T-helper 2 cell treated with Interferon-gamma antibody and Interleukin-4, amounts not matched to agents 100 ng/mL and 5 ng/mL, for 36 hours (primary cell): Measurements from ENCODE around the gene NUS1. TPM values are rescaled to one million over a fixed set of nuclear protein-coding genes. Genes with fewer than 3 reads are reported as not detected.
"Not testable (repeated sequence)": the region's sequence is repeated elsewhere in the genome, so short reads cannot be mapped to it uniquely, and the experiment has no call there.

Experiments
- intact Hi-C: fragments of 100-400 bp; cut with micrococcal nuclease; formaldehyde crosslinking; loops from one replicate; pipeline ENCODE4 v1.15.1; 2023
- total RNA-seq: library from RNA; stranded (reverse); gene quantifications from 2 replicates; pipeline ENCODE4 v1.2.3, GENCODE V29; 2022

The NUS1 gene
- 35.6 and 36.7 TPM in 2 replicates for total RNA-seq

DNA sequence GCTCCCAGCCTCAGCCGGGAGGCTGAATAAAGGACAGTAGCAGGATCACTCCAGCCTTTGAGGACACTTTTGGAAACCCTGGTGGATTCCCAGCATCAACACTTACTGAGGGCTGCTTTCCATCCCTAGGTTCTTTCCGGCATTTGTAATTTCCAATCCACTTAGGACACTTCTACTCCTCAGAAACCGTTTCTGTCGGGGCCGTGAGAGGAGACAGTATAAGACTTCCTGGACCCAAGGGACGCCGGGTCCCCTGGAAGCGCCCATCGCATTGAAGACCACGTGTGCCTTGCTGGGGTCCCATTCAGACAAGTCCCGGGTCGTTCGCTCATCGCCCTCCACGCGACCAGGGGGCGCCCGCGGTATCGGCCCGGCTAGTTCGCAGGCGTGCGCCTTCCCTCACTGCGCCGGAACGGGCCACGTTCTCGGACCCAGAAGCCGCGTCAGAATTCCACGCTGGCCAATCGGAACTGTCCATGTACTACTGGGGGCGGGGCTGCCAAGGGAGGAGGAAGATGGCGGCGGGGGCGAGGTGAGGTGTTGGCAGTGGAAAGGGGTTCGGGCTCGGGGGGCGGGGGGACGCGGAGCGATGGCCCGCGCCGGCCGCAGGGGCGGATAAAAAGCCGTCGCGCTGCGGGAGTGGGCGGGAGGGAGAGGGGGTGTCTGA lies at the start of gene NUS1:
TSS of gene NUS1 (plus strand) at position 479 of the 667 bp plus-strand sequence. CDS start 202 bp downstream, outside the sequence.
- intact Hi-C loops: loop anchor here (1.0 to 10.0 kb wide), 8 partner anchors 73 to 1570 kb away; partner anchors contain the start of genes ASF1A, DCBLD1, GOPC and MCM9

GRCh38 chr6:117627533-117627932 lies 47.7 kb upstream of the NUS1 start:
- intact Hi-C loops: no loop called here

DNA sequence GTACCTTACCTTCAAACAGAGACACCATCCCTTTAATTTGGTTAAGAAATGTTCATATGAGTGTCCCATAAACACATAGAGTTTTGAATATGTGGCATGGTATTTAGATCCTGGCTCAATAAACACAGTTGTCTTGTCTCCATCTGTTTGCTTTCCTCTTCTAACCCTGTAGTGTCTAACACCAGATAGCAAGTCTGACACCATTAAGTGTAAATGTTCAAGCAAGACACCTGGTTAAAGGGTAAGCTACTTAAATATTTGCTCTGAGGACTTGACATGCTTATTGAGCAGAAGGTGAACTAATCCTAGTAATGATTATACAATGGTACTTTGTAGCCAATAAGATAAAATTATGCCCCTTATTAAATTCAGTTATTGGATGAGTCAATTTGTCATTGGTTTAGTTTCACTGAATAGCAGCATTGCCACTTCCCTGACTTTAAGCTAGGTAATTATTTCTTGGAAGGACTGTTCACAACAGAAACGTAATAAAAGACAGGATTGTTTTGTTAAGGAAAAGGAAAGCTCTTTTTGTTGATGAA lies 46.1 kb upstream of the NUS1 start:
- intact Hi-C loops: no loop called here

- intact Hi-C loops: no loop called here
Measured at GRCh38 chr6:117637770-117638169, 37.5 kb upstream of the NUS1 start.

DNA sequence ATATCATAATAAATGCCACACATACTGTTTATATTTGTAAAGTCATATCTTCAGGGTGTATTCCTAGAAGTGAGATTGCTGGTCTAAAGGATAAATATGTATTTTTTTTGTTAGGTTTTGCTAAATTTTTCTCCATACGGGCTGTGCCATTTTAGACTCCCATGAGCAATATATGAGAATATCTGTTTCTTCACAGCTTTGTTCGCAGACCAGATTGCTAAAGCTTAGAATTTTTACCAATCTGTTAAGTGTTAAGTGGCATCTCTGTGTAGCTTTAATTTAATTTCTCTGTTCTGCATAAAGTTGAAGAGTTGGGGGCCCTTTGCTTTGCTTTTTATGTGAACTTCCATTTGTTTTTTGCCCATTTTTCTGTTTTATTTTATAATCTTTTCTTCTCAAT lies 32.3 kb upstream of the NUS1 start:
- intact Hi-C loops: no loop called here

- intact Hi-C loops: not testable (repeated sequence)
Measured at GRCh38 chr6:117651984-117652383, 23.3 kb upstream of the NUS1 start.

- intact Hi-C loops: no loop called here
Measured at GRCh38 chr6:117653949-117654348, 21.3 kb upstream of the NUS1 start.

DNA sequence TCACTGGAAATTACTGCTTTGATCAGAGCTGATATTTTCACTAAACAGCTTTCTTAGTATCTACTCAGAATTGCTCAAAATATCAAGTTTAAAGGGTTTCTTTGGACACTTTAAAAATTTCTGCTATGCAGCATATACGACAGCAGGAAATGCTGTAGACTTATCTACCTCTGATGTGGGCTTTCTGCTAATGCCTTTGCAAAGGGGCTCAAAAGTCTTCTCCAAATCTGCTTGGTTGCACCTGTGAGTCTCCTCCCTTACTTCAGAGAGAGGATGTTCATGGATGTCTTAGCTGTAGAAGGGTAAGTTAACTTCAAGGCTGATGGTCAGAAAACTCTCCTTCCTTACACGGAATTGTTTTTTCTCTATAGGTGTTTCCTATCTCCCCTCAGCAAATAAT lies 19.9 kb upstream of the NUS1 start:
- intact Hi-C loops: no loop called here

DNA sequence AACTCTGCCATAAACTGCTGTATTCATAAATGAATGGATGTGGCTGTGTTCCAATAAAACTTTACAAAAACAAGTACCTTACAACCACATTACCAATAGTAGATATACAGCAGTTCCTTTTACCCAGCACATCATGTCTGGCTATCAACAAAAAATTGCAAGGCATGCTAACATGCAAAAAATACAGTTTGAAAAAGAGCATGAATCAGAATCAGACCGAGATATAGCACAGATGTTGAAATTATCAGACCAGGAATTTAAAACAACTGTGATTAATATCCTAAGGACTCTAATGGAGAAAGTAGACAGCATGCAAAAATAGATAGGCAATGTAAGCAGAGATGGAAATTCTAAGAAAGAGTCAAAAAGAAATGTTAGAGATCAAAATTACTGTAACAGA lies 8.4 kb upstream of the NUS1 start:
- intact Hi-C loops: no loop called here

GRCh38 chr6:117668736-117669135 lies 6.5 kb upstream of the NUS1 start:
- intact Hi-C loops: no loop called here

DNA sequence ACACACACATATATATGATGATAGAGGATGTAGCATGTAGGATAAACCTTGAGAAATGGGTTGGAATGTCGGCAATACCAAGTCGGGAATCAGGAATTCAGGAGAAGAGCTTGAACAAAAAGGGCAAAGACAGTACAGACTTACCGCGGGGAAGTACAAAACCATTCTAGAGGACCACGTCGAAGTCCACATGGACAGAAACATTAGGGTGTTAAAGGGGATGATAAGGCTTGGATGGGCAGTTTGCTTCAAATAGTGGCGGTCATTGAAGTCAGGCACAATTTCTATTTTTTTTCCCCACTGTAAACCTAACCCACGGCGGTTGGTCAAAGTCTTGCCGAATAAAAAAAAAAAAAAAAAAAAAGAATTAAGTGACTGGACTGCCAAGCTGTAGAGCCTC lies 766 bp upstream of the NUS1 start:
- intact Hi-C loops: loop anchor here (2.0 to 10.0 kb wide), 5 partner anchors 126 to 1570 kb away; partner anchors contain the start of genes MCM9, NT5DC1 and TSPYL4

GRCh38 chr6:117675658-117676301 lies 511 bp downstream of the NUS1 start:
- intact Hi-C loops: loop anchor here (1.0 to 10.0 kb wide), 8 partner anchors 73 to 1571 kb away; partner anchors contain the start of genes ASF1A, DCBLD1, GOPC and MCM9

GRCh38 chr6:117676577-117677218 lies 1.4 kb downstream of the NUS1 start:
- intact Hi-C loops: loop anchor here (5.0 to 10.0 kb wide), 5 partner anchors 878 to 1572 kb away; partner anchors contain the start of genes ASF1A, MCM9, NT5DC1 and TSPYL4

- intact Hi-C loops: loop anchor here (5.0 to 10.0 kb wide), 5 partner anchors 877 to 1573 kb away; partner anchors contain the start of genes ASF1A, MCM9, NT5DC1 and TSPYL4
Measured at GRCh38 chr6:117677553-117678141, 2.4 kb downstream of the NUS1 start.

- intact Hi-C loops: no loop called here
Measured at GRCh38 chr6:117681162-117681741, 6.0 kb downstream of the NUS1 start.

DNA sequence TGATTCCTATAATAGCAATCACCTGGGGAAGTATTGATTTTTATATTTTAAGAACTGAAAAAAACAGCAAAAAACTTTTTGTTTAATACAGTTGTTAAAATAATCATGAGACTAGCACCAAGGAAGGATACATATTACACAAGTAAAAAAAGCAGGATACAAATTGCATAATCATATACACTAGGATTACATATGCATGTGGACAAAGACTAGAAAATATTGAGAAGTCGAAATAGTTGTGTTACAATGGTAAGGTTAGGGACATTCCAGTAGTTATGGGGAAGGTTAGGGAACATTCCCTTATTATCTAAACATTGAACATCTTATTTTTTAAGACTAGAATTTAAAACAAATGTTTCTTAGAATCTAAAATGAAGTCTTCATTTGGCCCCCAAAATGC lies 9.5 kb downstream of the NUS1 start:
- intact Hi-C loops: no loop called here

DNA sequence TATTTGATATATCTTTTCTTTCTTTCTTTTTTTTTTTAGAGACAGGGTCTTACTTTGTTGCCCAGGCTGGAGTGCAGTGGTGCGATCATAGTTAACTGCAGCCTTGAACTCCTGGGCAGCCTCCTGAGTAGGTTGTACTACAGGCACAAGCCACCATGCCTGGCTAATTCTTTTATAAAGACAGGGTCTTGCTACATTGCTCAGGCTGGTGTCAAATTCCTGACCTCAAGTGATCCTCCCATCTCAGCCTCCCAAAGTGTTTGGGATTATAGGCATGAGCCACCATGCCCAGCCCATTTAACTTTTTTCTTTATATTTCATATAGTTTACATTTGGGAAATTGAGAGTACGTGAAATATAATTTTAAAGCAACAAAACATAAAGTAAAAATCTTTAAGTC lies 10.1 kb downstream of the NUS1 start:
- intact Hi-C loops: no loop called here

- intact Hi-C loops: no loop called here
Measured at GRCh38 chr6:117687021-117687648, 11.9 kb downstream of the NUS1 start.

DNA sequence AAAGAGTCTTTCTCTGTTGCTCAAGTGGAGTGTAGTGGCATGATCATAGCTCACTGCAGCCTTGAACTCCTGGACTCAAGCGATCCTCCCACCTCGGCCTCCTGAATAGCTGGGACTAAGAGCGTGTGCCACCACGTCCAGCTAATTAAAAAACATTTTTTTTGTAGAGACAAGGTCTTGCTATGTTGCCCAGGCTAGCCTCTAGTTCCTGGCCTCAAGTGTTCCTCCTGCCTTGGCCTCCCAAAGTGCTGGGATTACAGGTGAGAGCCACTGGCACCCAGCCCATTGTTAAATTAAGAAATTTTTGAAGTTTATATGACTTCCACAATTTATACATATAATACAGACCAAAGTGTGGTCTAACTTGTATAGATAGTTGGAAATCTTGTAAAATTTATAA lies 14.3 kb downstream of the NUS1 start:
- intact Hi-C loops: not testable (repeated sequence)

GRCh38 chr6:117706504-117706903 lies 31.2 kb downstream of the NUS1 start:
- intact Hi-C loops: no loop called here
